H9 (cell line): Measurements from ENCODE around the gene APOC1. TPM values are rescaled to one million over a fixed set of nuclear protein-coding genes. Genes with fewer than 3 reads are reported as not detected.
"Not testable (repeated sequence)": the region's sequence is repeated elsewhere in the genome, so short reads cannot be mapped to it uniquely, and the experiment has no call there.

Experiments
- DNase-seq: peaks from one replicate; pipeline ENCODE4 v3.0.0-alpha.2; 2017
- H2AFZ ChIP-seq: one replicate; pipeline ENCODE4 v1.6.1; 2013; ENCODE audit warnings: mild to moderate bottlenecking, low read length, control low read depth, moderate library complexity
- H2AK5ac ChIP-seq: 2 replicates; pipeline ENCODE4 v1.6.1; 2013; ENCODE audit warnings: low read length, control low read depth, mixed read lengths; ENCODE audit not compliant: insufficient read length
- H2BK120ac ChIP-seq: one replicate; pipeline ENCODE4 v1.6.1; 2013; ENCODE audit warnings: low read depth, mild to moderate bottlenecking, low read length, control low read depth, inconsistent platforms; ENCODE audit not compliant: poor library complexity, severe bottlenecking
- H2BK12ac ChIP-seq: 2 replicates; pipeline ENCODE4 v1.6.1; 2013; ENCODE audit warnings: low read length, control low read depth, mixed read lengths, low read depth; ENCODE audit not compliant: insufficient read length
- H2BK15ac ChIP-seq: 2 replicates; pipeline ENCODE4 v1.6.1; 2013; ENCODE audit warnings: low read depth, low read length, control low read depth
- H2BK20ac ChIP-seq: one replicate; pipeline ENCODE4 v1.6.1; 2013; ENCODE audit warnings: low read depth, mild to moderate bottlenecking, low read length, control low read depth, inconsistent platforms; ENCODE audit not compliant: poor library complexity, severe bottlenecking
- H2BK5ac ChIP-seq: 2 replicates; pipeline ENCODE4 v1.6.1; 2013; ENCODE audit warnings: low read length, control low read depth, mixed read lengths; ENCODE audit not compliant: insufficient read length
- H3K14ac ChIP-seq: 2 replicates; pipeline ENCODE4 v1.6.1; 2013; ENCODE audit warnings: low read length, control low read depth; ENCODE audit not compliant: insufficient read depth
- H3K18ac ChIP-seq: 2 replicates; pipeline ENCODE4 v1.6.1; 2013; ENCODE audit warnings: low read depth, mild to moderate bottlenecking, mixed read lengths, low read length, control low read depth; ENCODE audit not compliant: insufficient read length
- H3K23ac ChIP-seq: 2 replicates; pipeline ENCODE4 v1.6.1; 2013; ENCODE audit warnings: low read length, control low read depth, mixed read lengths, low read depth; ENCODE audit not compliant: insufficient read length
- H3K23me2 ChIP-seq: 2 replicates; pipeline ENCODE4 v1.6.1; 2013; ENCODE audit warnings: low read depth, mild to moderate bottlenecking, mixed read lengths, low read length, control low read depth; ENCODE audit not compliant: insufficient read length, poor library complexity, severe bottlenecking
- H3K27ac ChIP-seq: 2 replicates; pipeline ENCODE4 v1.5.1; 2013; ENCODE audit warnings: low read length, control low read depth, mixed read lengths, low read depth; ENCODE audit not compliant: insufficient read length
- H3K27me3 ChIP-seq: 2 replicates; pipeline ENCODE4 v1.6.1; 2013; ENCODE audit warnings: low read length, control low read depth, inconsistent platforms; ENCODE audit not compliant: insufficient read depth
- H3K4ac ChIP-seq: 2 replicates; pipeline ENCODE4 v1.6.1; 2013; ENCODE audit warnings: low read depth, mild to moderate bottlenecking, control low read depth, inconsistent platforms, low read length, moderate library complexity
- H3K4me1 ChIP-seq: 2 replicates; pipeline ENCODE4 v1.6.1; 2013; ENCODE audit warnings: low read length, control low read depth, inconsistent platforms; ENCODE audit not compliant: insufficient read depth
- H3K4me2 ChIP-seq: 2 replicates; pipeline ENCODE4 v1.6.1; 2013; ENCODE audit warnings: low read length, control low read depth, mixed read lengths; ENCODE audit not compliant: insufficient read length, insufficient read depth
- H3K56ac ChIP-seq: 2 replicates; pipeline ENCODE4 v1.6.1; 2013; ENCODE audit warnings: low read depth, mild to moderate bottlenecking, mixed read lengths, low read length, control low read depth; ENCODE audit not compliant: insufficient read length
- H3K79me1 ChIP-seq: 2 replicates; pipeline ENCODE4 v1.6.1; 2013; ENCODE audit warnings: low read depth, mild to moderate bottlenecking, moderate library complexity, low read length, control low read depth, inconsistent platforms; ENCODE audit not compliant: insufficient read depth, poor library complexity, severe bottlenecking
- H3K79me2 ChIP-seq: 2 replicates; pipeline ENCODE4 v1.6.1; 2013; ENCODE audit warnings: low read length, control low read depth, inconsistent platforms; ENCODE audit not compliant: insufficient read depth
- H3K9ac ChIP-seq: 2 replicates; pipeline ENCODE4 v1.6.1; 2013; ENCODE audit warnings: low read length, control low read depth, mixed read lengths; ENCODE audit not compliant: insufficient read length; ENCODE audit errors: extremely low read depth
- H3K9me3 ChIP-seq: one replicate; pipeline ENCODE4 v1.6.1; 2013; ENCODE audit warnings: low read depth, low read length, inconsistent platforms; ENCODE audit not compliant: control insufficient read depth
- H3T11ph ChIP-seq: one replicate; pipeline ENCODE4 v1.6.1; 2013; ENCODE audit warnings: mild to moderate bottlenecking, low read length, control low read depth, inconsistent platforms
- H4K20me1 ChIP-seq: one replicate; pipeline ENCODE4 v1.6.1; 2013; ENCODE audit not compliant: control insufficient read depth, insufficient read length, insufficient read depth
- H4K5ac ChIP-seq: 2 replicates; pipeline ENCODE4 v1.6.1; 2013; ENCODE audit warnings: low read depth, mild to moderate bottlenecking, mixed read lengths, low read length, control low read depth; ENCODE audit not compliant: insufficient read length
- H4K8ac ChIP-seq: replicated peaks from 2 replicates; pipeline ENCODE4 v1.6.1; 2013; ENCODE audit warnings: low read length, control low read depth, mixed read lengths, low read depth; ENCODE audit not compliant: insufficient read length
- H4K91ac ChIP-seq: 2 replicates; pipeline ENCODE4 v1.6.1; 2013; ENCODE audit warnings: low read depth, mild to moderate bottlenecking, moderate library complexity, mixed read lengths, low read length, control low read depth; ENCODE audit not compliant: insufficient read length
- H3K27ac Mint-ChIP-seq, 3 experiments: 2 replicates in 2 of 3; 3 replicates in 1 of 3; pipeline ENCODE4 v1.8.0; 2020 to 2021; ENCODE audit warnings: mixed read lengths in 3 of 3, mild to moderate bottlenecking in 1 of 3, moderate library complexity in 1 of 3
- H3K27me3 Mint-ChIP-seq: 2 replicates; pipeline ENCODE4 v1.8.0; 2021; ENCODE audit warnings: low read depth, mild to moderate bottlenecking, moderate library complexity, mixed read lengths
- H3K36me3 Mint-ChIP-seq, 3 experiments: 2 replicates in 2 of 3; 3 replicates in 1 of 3; pipeline ENCODE4 v1.8.0; 2020 to 2021; ENCODE audit warnings: low read depth in 3 of 3, mixed read lengths in 3 of 3; ENCODE audit not compliant: insufficient read depth in 1 of 3
- H3K4me1 Mint-ChIP-seq, 2 experiments: 2 replicates each; pipeline ENCODE4 v1.8.0; 2020; ENCODE audit warnings: mixed read lengths in 2 of 2
- H3K4me3 Mint-ChIP-seq, 2 experiments: 2 replicates in 1 of 2; 3 replicates in 1 of 2; pipeline ENCODE4 v1.8.0; 2020 to 2021; ENCODE audit warnings: mild to moderate bottlenecking in 2 of 2, mixed read lengths in 2 of 2, moderate library complexity in 1 of 2
- H3K9me3 Mint-ChIP-seq, 2 experiments: 2 replicates in 1 of 2; 3 replicates in 1 of 2; pipeline ENCODE4 v1.8.0; 2020; ENCODE audit warnings: mild to moderate bottlenecking in 2 of 2, mixed read lengths in 2 of 2, moderate library complexity in 1 of 2
- CTCF ChIP-seq: fragments of 200-600 bp; sonication (generic); conservative IDR thresholded peaks from 3 replicates; pipeline ENCODE4 v1.8.0; 2021; ENCODE audit warnings: antibody characterized with exemption, mild to moderate bottlenecking
- WGBS: extraction: QIAGEN DNeasy Blood & Tissue Kit; methylation state at CpG from one replicate; pipeline ENCODE4 v1.1.7; 2013; ENCODE audit warnings: missing lambda C conversion rate, low lambda C conversion rate, mixed read lengths; ENCODE audit not compliant: insufficient read length; ENCODE audit errors: extremely low coverage; 5-methylcytosine and 5-hydroxymethylcytosine counted together
- total RNA-seq: library from RNA; stranded (reverse); gene quantifications from 2 replicates; pipeline ENCODE4 v1.2.1, GENCODE V29; 2021

The APOC1 gene
- total RNA-seq, 1 experiment from 2014 or later: 78.1 TPM

- no peak overlapping the region for H2BK5ac ChIP-seq
- Mint-ChIP-seq H3K36me3 (peaks cover 2 to 4% (median 4%) of the 10 kb centered on the region in 3 experiments; a peak in 4 of 7 replicates), H3K27me3 (peaks cover 33% of the 10 kb centered on the region), H3K9me3 (peaks cover 0 to 5% of the 10 kb centered on the region in 2 experiments; a peak in 2 of 5 replicates), H3K27ac (no peak overlapping the region), H3K4me3 (no peak overlapping the region; a peak in 1 of 5 replicates), H3K4me1 (peaks cover 14 to 19% of the 10 kb centered on the region in 2 experiments)
- H3K79me1 ChIP-seq: no peaks in the 10 kb centered on the region
- H4K91ac ChIP-seq: no peak overlapping the region
- no peak overlapping the region for H2BK15ac ChIP-seq
- no peak for DNase-seq
- H2BK120ac ChIP-seq: no peak overlapping the region
- WGBS: no CpG with 5 or more reads among the region's 8 CpGs
- H3K9ac ChIP-seq: no peak overlapping the region
- no peak overlapping the region for H3K56ac ChIP-seq
- no peak overlapping the region for H2AFZ ChIP-seq
- H4K20me1 ChIP-seq: no peaks in the 10 kb centered on the region
- no peak overlapping the region for H3T11ph ChIP-seq
- no peak overlapping the region for H4K8ac ChIP-seq
- no peaks in the 10 kb centered on the region for H3K27me3 ChIP-seq
- no peaks in the 10 kb centered on the region for H3K79me2 ChIP-seq
- no peak overlapping the region for H3K4me2 ChIP-seq
- H3K9me3 ChIP-seq: no peaks in the 10 kb centered on the region
- no peak overlapping the region for H2BK20ac ChIP-seq
- H3K18ac ChIP-seq: no peak overlapping the region
- H3K4ac ChIP-seq: no peak overlapping the region
- H4K5ac ChIP-seq: no peak overlapping the region
- no peak overlapping the region for H3K14ac ChIP-seq
- H3K23me2 ChIP-seq: no peaks in the 10 kb centered on the region
- no peak overlapping the region for H3K27ac ChIP-seq
- TF ChIP-seq CTCF: no peak
- no peaks in the 10 kb centered on the region; the same call in 1 of the 2 replicates for H3K4me1 ChIP-seq
- no peak overlapping the region for H3K23ac ChIP-seq
- no peak overlapping the region for H2BK12ac ChIP-seq
- H2AK5ac ChIP-seq: no peak overlapping the region
Observed at GRCh38 chr19:44925114-44925891, 10.9 kb downstream of the APOC1 start.

GRCh38 chr19:44926245-44927077, 12.1 kb downstream of the APOC1 start:
- H2AFZ ChIP-seq, H3K9me3 Mint-ChIP-seq, H4K8ac ChIP-seq, H3K23me2 ChIP-seq, H4K91ac ChIP-seq, H2BK20ac ChIP-seq, H3K4ac ChIP-seq, H3T11ph ChIP-seq, H3K27ac ChIP-seq, H3K79me1 ChIP-seq, H4K5ac ChIP-seq, H2AK5ac ChIP-seq, H2BK12ac ChIP-seq, DNase-seq, H3K4me1 ChIP-seq, H4K20me1 ChIP-seq, H3K27me3 ChIP-seq, H3K79me2 ChIP-seq, H3K9ac ChIP-seq, H3K56ac ChIP-seq, H3K23ac ChIP-seq, H2BK5ac ChIP-seq, H3K18ac ChIP-seq, H3K9me3 ChIP-seq, H3K36me3 Mint-ChIP-seq: not testable (repeated sequence)
- Histone ChIP-seq H3K14ac (peak overlapping the region; percentile 83), H2BK15ac (peak overlapping the region; percentile 48; the same call in 1 of the 2 replicates), H2BK120ac (peak overlapping the region; percentile 65), H3K4me2 (peak overlapping the region; percentile 8)
- Mint-ChIP-seq H3K4me3 (peak overlapping the region; percentile 54 to 69), H3K27ac (peak overlapping the region in 2 of 3 experiments; percentile 70 to 94; a peak in 4 of 7 replicates), H3K27me3 (peaks cover 38% of the 10 kb centered on the region), H3K4me1 (peaks cover 14 to 19% of the 10 kb centered on the region in 2 experiments)
- no CpG with 5 or more reads among the region's 19 CpGs for WGBS
